ENCODE measurements around the gene COL4A2. TPM values are rescaled to one million over a fixed set of nuclear protein-coding genes. Genes with fewer than 3 reads are reported as not detected.

Gene COL4A2
- total RNA-seq, 3 donors from 2014 or later, result 0.63 to 1.2 (median 1.1) TPM

GRCh38 chr13:110469597-110469996, 162.5 kb downstream of the COL4A2 start:
- ATAC-seq (no peak), DNase-seq (no peak)
- H3K27me3 Mint-ChIP-seq (ENCODE audit: low read depth), result peaks cover 19% of the 10 kb centered on the region
- no peaks in the 10 kb centered on the region for H3K9me3 Mint-ChIP-seq
- no peaks in the 10 kb centered on the region for H3K36me3 Mint-ChIP-seq (ENCODE audit: insufficient read depth)
- peaks cover 4% of the 10 kb centered on the region for H3K4me1 Mint-ChIP-seq (ENCODE audit: low read depth)
- no peak overlapping the region for H3K4me3 Mint-ChIP-seq

GRCh38 chr13:110470272-110471009, 163.4 kb downstream of the COL4A2 start:
- Mint-ChIP-seq H3K36me3 (ENCODE audit: insufficient read depth) (no peaks in the 10 kb centered on the region), H3K4me3 (no peak overlapping the region), H3K27me3 (ENCODE audit: low read depth) (peaks cover 18% of the 10 kb centered on the region), H3K9me3 (no peaks in the 10 kb centered on the region), H3K4me1 (ENCODE audit: low read depth) (peaks cover 5% of the 10 kb centered on the region)
- DNase-seq (no peak), ATAC-seq (no peak)

- DNase-seq (no peak), ATAC-seq (no peak)
- peaks cover 18% of the 10 kb centered on the region for H3K27me3 Mint-ChIP-seq (ENCODE audit: low read depth)
- no peak overlapping the region for H3K4me3 Mint-ChIP-seq
- H3K9me3 Mint-ChIP-seq, result no peaks in the 10 kb centered on the region
- H3K36me3 Mint-ChIP-seq (ENCODE audit: insufficient read depth), result no peaks in the 10 kb centered on the region
- peaks cover 5% of the 10 kb centered on the region for H3K4me1 Mint-ChIP-seq (ENCODE audit: low read depth)
Observed at GRCh38 chr13:110471156-110471832, 164.2 kb downstream of the COL4A2 start.

- Mint-ChIP-seq H3K4me1 (ENCODE audit: low read depth) (peaks cover 5% of the 10 kb centered on the region), H3K36me3 (ENCODE audit: insufficient read depth) (no peaks in the 10 kb centered on the region), H3K9me3 (no peaks in the 10 kb centered on the region), H3K4me3 (no peak overlapping the region), H3K27me3 (ENCODE audit: low read depth) (peaks cover 18% of the 10 kb centered on the region)
- DNase-seq, result no peak
- no peak for ATAC-seq
Observed at GRCh38 chr13:110471833-110472162, 164.7 kb downstream of the COL4A2 start.

- no peak for ATAC-seq
- H3K27me3 Mint-ChIP-seq (ENCODE audit: low read depth), result peaks cover 16% of the 10 kb centered on the region
- no peaks in the 10 kb centered on the region for H3K36me3 Mint-ChIP-seq (ENCODE audit: insufficient read depth)
- H3K4me1 Mint-ChIP-seq (ENCODE audit: low read depth), result peaks cover 5% of the 10 kb centered on the region
- no peak overlapping the region for H3K4me3 Mint-ChIP-seq
- no peaks in the 10 kb centered on the region for H3K9me3 Mint-ChIP-seq
- no peak for DNase-seq
Observed at GRCh38 chr13:110472904-110473563, 165.9 kb downstream of the COL4A2 start.

- H3K4me3 Mint-ChIP-seq, result no peak overlapping the region
- ATAC-seq, result no peak
- H3K27me3 Mint-ChIP-seq (ENCODE audit: low read depth), result peaks cover 12% of the 10 kb centered on the region
- peaks cover 5% of the 10 kb centered on the region for H3K4me1 Mint-ChIP-seq (ENCODE audit: low read depth)
- no peaks in the 10 kb centered on the region for H3K9me3 Mint-ChIP-seq
- no peaks in the 10 kb centered on the region for H3K36me3 Mint-ChIP-seq (ENCODE audit: insufficient read depth)
- DNase-seq, result no peak
Observed at GRCh38 chr13:110474713-110475112, 167.6 kb downstream of the COL4A2 start.

- H3K4me3 Mint-ChIP-seq, result no peak overlapping the region
Observed at GRCh38 chr13:110475117-110475516, 168.0 kb downstream of the COL4A2 start.

GRCh38 chr13:110475550-110476219, 168.6 kb downstream of the COL4A2 start:
- ATAC-seq (no peak), DNase-seq (no peak)
- H3K27me3 Mint-ChIP-seq (ENCODE audit: low read depth), result peaks cover 5% of the 10 kb centered on the region
- H3K4me1 Mint-ChIP-seq (ENCODE audit: low read depth), result peaks cover 5% of the 10 kb centered on the region
- H3K36me3 Mint-ChIP-seq (ENCODE audit: insufficient read depth), result no peaks in the 10 kb centered on the region
- no peak overlapping the region for H3K4me3 Mint-ChIP-seq
- no peaks in the 10 kb centered on the region for H3K9me3 Mint-ChIP-seq

More at GRCh38 chr13:110475117-110475516, 168.0 kb downstream of the COL4A2 start:
- peaks cover 9% of the 10 kb centered on the region for H3K27me3 Mint-ChIP-seq (ENCODE audit: low read depth)
- no peaks in the 10 kb centered on the region for H3K9me3 Mint-ChIP-seq
- DNase-seq (no peak), ATAC-seq (no peak)
- no peaks in the 10 kb centered on the region for H3K36me3 Mint-ChIP-seq (ENCODE audit: insufficient read depth)
- peaks cover 5% of the 10 kb centered on the region for H3K4me1 Mint-ChIP-seq (ENCODE audit: low read depth)

GRCh38 chr13:110476220-110476617, 169.1 kb downstream of the COL4A2 start:
- DNase-seq (no peak), ATAC-seq (no peak)
- no peaks in the 10 kb centered on the region for H3K36me3 Mint-ChIP-seq (ENCODE audit: insufficient read depth)
- H3K4me1 Mint-ChIP-seq (ENCODE audit: low read depth), result peaks cover 4% of the 10 kb centered on the region
- H3K27me3 Mint-ChIP-seq (ENCODE audit: low read depth), result no peaks in the 10 kb centered on the region
- H3K4me3 Mint-ChIP-seq, result no peak overlapping the region
- H3K9me3 Mint-ChIP-seq, result no peaks in the 10 kb centered on the region

- Mint-ChIP-seq H3K4me1 (ENCODE audit: low read depth) (peaks cover 2% of the 10 kb centered on the region), H3K27me3 (ENCODE audit: low read depth) (no peaks in the 10 kb centered on the region), H3K36me3 (ENCODE audit: insufficient read depth) (no peaks in the 10 kb centered on the region), H3K9me3 (no peaks in the 10 kb centered on the region), H3K4me3 (no peak overlapping the region)
- DNase-seq (no peak), ATAC-seq (no peak)
Observed at GRCh38 chr13:110477706-110478245, 170.7 kb downstream of the COL4A2 start.

GRCh38 chr13:110478405-110479214, 171.5 kb downstream of the COL4A2 start:
- peaks cover 2% of the 10 kb centered on the region for H3K4me1 Mint-ChIP-seq (ENCODE audit: low read depth)
- no peaks in the 10 kb centered on the region for H3K36me3 Mint-ChIP-seq (ENCODE audit: insufficient read depth)
- no peaks in the 10 kb centered on the region for H3K27me3 Mint-ChIP-seq (ENCODE audit: low read depth)
- no peak overlapping the region for H3K4me3 Mint-ChIP-seq
- ATAC-seq (no peak), DNase-seq (no peak)
- H3K9me3 Mint-ChIP-seq, result no peaks in the 10 kb centered on the region

GRCh38 chr13:110479215-110479545, 172.1 kb downstream of the COL4A2 start:
- DNase-seq (no peak), ATAC-seq (no peak)
- no peaks in the 10 kb centered on the region for H3K36me3 Mint-ChIP-seq (ENCODE audit: insufficient read depth)
- no peaks in the 10 kb centered on the region for H3K9me3 Mint-ChIP-seq
- no peaks in the 10 kb centered on the region for H3K27me3 Mint-ChIP-seq (ENCODE audit: low read depth)
- H3K4me1 Mint-ChIP-seq (ENCODE audit: low read depth), result peaks cover 2% of the 10 kb centered on the region
- H3K4me3 Mint-ChIP-seq, result no peak overlapping the region

GRCh38 chr13:110479648-110480047, 172.6 kb downstream of the COL4A2 start:
- Mint-ChIP-seq H3K27me3 (ENCODE audit: low read depth) (peaks cover 2% of the 10 kb centered on the region), H3K4me3 (no peak overlapping the region), H3K36me3 (ENCODE audit: insufficient read depth) (no peaks in the 10 kb centered on the region), H3K4me1 (ENCODE audit: low read depth) (peaks cover 2% of the 10 kb centered on the region), H3K9me3 (no peaks in the 10 kb centered on the region)
- DNase-seq, result no peak
- no peak for ATAC-seq

- no peak for DNase-seq
- no peaks in the 10 kb centered on the region for H3K36me3 Mint-ChIP-seq (ENCODE audit: insufficient read depth)
- H3K4me3 Mint-ChIP-seq, result no peak overlapping the region
- no peaks in the 10 kb centered on the region for H3K4me1 Mint-ChIP-seq (ENCODE audit: low read depth)
- H3K27me3 Mint-ChIP-seq (ENCODE audit: low read depth), result peaks cover 2% of the 10 kb centered on the region
- no peak for ATAC-seq
- no peaks in the 10 kb centered on the region for H3K9me3 Mint-ChIP-seq
Observed at GRCh38 chr13:110480161-110480560, 173.1 kb downstream of the COL4A2 start.

Measured in activated T-cell treated with anti-CD3 and anti-CD28 coated beads, Interleukin-2, amount 50 U/mL, for 4 hours (primary cell).